ENCODE measurements around the gene MCU. TPM values are rescaled to one million over a fixed set of nuclear protein-coding genes. Genes with fewer than 3 reads are reported as not detected.

Gene MCU
- total RNA-seq, 4 donors from 2014 or later, result 14.1 to 18.1 (median 15.8) TPM

GRCh38 chr10:72825163-72825562 lies 133.2 kb downstream of the MCU start:
- TF ChIP-seq CTCF (IDR thresholded peaks at IDR 0.05; ENCODE audit: low read depth), result no peak

GRCh38 chr10:72826346-72826745 lies 134.4 kb downstream of the MCU start:
- no peak for TF ChIP-seq CTCF (IDR thresholded peaks at IDR 0.05; ENCODE audit: low read depth)

GRCh38 chr10:72828294-72828693 lies 136.4 kb downstream of the MCU start:
- no peak for TF ChIP-seq CTCF (IDR thresholded peaks at IDR 0.05; ENCODE audit: low read depth)

- TF ChIP-seq CTCF (IDR thresholded peaks at IDR 0.05; ENCODE audit: low read depth), result no peak
Observed at GRCh38 chr10:72830625-72831024, 138.7 kb downstream of the MCU start.

- no peak for TF ChIP-seq CTCF (IDR thresholded peaks at IDR 0.05; ENCODE audit: low read depth)
Observed at GRCh38 chr10:72831696-72832409, 139.9 kb downstream of the MCU start.

- TF ChIP-seq CTCF (IDR thresholded peaks at IDR 0.05; ENCODE audit: low read depth), result no peak
Observed at GRCh38 chr10:72832701-72833100, 140.8 kb downstream of the MCU start.

GRCh38 chr10:72834183-72834825 lies 142.4 kb downstream of the MCU start:
- no peak for TF ChIP-seq CTCF (IDR thresholded peaks at IDR 0.05; ENCODE audit: low read depth)

Measured in subcutaneous adipose tissue (tissue), 4 donors.